ENCODE measurements around the gene U2AF2. TPM values are rescaled to one million over a fixed set of nuclear protein-coding genes. Genes with fewer than 3 reads are reported as not detected.

U2AF2 gene
- total RNA-seq, 8 experiments from 2014 or later = 85.3 to 252 (median 133) TPM

- peaks cover 0 to 5% of the 10 kb centered on the region in 2 donors for H3K4me1 ChIP-seq (replicated peaks in 1 of 2)
- 62 to 100% (median 89%) methylated on average over 2 to 7 of the region's 7 CpGs for WGBS, 10 experiments
- no peak for ATAC-seq (replicated peaks in 6 of 8)
- in situ Hi-C loops (cut with MboI; ENCODE audit: low pct_unique_long_range_greater_than_20kb in 2 of 9, low sequenced_read_pairs in 9 of 9, unreplicated experiment in 9 of 9) = loop anchor here in 2 of 9 experiments (10.0 kb wide), 1 partner anchor 109 kb away; no protein-coding TSS in a partner anchor
- H3K4me3 ChIP-seq = peak overlapping the region; percentile 44 to 67 (median 47)
- H3K27ac ChIP-seq = peak overlapping the region; percentile 95 to 96
Measured at GRCh38 chr19:55623561-55623960, 31.3 kb upstream of the U2AF2 start.

DNA sequence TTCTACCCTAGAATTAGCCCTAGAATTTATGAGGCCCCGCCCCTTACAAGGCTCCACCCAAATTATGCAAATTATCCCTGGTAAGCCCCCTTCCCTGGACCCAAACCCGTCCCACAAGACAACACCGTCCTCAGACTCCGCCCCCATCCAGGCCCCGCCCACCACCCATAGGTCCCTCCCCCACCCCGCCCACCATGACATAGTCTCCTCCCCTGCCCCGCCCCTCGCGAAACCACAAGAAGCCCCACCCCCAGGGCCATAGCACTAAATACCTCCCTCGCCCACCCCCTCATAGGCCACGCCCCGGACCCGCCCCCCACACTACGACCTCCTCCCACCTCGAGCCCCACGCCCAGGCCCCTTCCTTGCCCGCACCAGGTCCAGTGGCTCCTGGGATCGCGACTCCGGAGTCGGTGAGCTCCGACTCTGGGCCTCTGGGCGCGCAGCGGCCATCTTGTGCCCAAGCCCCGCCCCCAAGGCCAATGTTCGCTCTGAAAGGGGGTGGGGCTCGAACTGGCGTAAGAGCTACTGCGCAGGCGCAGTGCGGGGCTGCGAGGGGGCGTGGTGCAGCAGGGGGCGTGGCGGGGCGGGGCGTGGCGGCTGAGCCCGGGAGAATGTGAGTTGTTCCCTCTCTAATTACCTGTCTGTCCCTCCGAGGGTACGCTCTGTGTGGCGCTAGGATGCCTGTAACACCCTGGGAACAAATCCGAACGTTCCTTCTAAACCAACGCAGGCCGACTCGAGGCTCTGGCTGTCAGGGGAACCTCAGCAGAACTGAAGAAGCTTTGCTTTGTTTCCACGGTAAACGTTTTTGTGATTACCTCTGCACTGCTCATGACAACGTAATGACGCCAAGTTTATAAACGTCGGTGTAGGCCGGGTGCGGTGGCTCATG lies 30.5 kb upstream of the U2AF2 start, which contains the start of gene ZNF784:
Gene ZNF784 (minus strand): TSS at position 458 of the 895 bp plus-strand sequence. CDS start 5 bp downstream, at position 453.
- peak within 1 kb of the TSS; percentile 44 to 67 (median 47) for H3K4me3 ChIP-seq
- peak; percentile 84 to 92 (median 88) for ATAC-seq (replicated peaks in 6 of 8)
- H3K27ac ChIP-seq = peak within 1 kb of the TSS; percentile 95 to 96
- WGBS, 10 experiments = 0 to 8% (median 2%) methylated on average over 1 to 10 of the region's 56 CpGs; no CpG with 5 or more reads in 3 of the 10 experiments
- H3K4me1 ChIP-seq (replicated peaks in 1 of 2) = peaks cover 0 to 5% of the 10 kb centered on the region in 2 donors
- in situ Hi-C loops (cut with MboI; ENCODE audit: low pct_unique_long_range_greater_than_20kb in 2 of 9, low sequenced_read_pairs in 9 of 9, unreplicated experiment in 9 of 9) = loop anchor here in 5 of 9 experiments (10.0 to 25.0 kb wide), 2 partner anchors 110 to 487 kb away; partner anchors contain the start of gene TNNT1 (in 3 of the 5)

DNA sequence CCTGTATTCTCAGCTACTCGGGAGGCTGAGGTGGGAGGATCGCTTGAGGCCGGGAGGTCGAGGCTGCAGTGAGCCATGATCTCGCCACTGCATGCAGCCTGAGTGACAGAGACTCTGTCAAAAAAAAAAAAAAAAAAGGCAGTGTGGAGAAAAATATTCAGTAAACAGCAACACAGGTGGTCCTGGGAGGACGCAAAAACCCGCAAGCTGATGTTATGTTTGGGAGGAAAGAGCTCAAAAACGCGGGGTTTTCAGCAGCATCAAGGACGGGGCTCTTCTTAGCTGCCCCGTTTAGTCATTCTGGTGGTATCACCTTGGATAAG lies 29.9 kb upstream of the U2AF2 start:
- no peak for ATAC-seq (replicated peaks in 6 of 8)
- WGBS, 10 experiments = 31 to 92% (median 61%) methylated on average over 1 to 11 of the region's 11 CpGs; no CpG with 5 or more reads in 1 of the 10 experiments
- peaks cover 0 to 5% of the 10 kb centered on the region in 2 donors for H3K4me1 ChIP-seq (replicated peaks in 1 of 2)
- peak overlapping the region; percentile 44 to 67 (median 47) for H3K4me3 ChIP-seq
- H3K27ac ChIP-seq = peak overlapping the region; percentile 95 to 96
- in situ Hi-C loops (cut with MboI; ENCODE audit: low pct_unique_long_range_greater_than_20kb in 2 of 9, low sequenced_read_pairs in 9 of 9, unreplicated experiment in 9 of 9) = loop anchor here in 5 of 9 experiments (10.0 to 25.0 kb wide), 2 partner anchors 110 to 488 kb away; partner anchors contain the start of gene TNNT1 (in 3 of the 5)

DNA sequence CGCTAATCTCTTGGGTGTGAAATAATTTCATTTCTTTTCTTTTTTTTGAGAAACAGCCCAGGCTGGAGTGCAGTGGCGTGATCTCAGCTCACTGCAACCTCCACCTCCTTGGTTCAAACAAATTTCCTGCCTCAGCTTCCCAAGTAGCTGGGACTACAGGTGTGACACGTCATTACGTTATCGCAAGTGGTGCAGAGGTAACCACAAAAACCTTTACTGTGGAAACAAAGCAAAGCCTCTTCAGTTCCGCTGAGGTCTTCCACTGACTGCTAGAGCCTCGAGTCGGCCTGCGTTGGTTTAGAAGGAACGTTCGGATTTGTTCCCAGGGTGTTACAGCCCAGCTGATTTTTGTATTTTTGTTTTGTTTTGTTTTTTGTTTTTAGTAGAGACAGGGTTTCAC lies 28.5 kb upstream of the U2AF2 start:
- in situ Hi-C loops (cut with MboI; ENCODE audit: low pct_unique_long_range_greater_than_20kb in 2 of 9, low sequenced_read_pairs in 9 of 9, unreplicated experiment in 9 of 9) = loop anchor here in 5 of 9 experiments (10.0 to 25.0 kb wide), 2 partner anchors 112 to 489 kb away; partner anchors contain the start of gene TNNT1 (in 3 of the 5)
- no peak for ATAC-seq (replicated peaks in 6 of 8)
- no peak overlapping the region for H3K4me3 ChIP-seq
- peaks cover 0 to 5% of the 10 kb centered on the region in 2 donors for H3K4me1 ChIP-seq (replicated peaks in 1 of 2)
- no peak overlapping the region for H3K27ac ChIP-seq
- WGBS, 10 experiments = 79 to 100% (median 89%) methylated on average over 1 to 10 of the region's 11 CpGs; no CpG with 5 or more reads in 1 of the 10 experiments

DNA sequence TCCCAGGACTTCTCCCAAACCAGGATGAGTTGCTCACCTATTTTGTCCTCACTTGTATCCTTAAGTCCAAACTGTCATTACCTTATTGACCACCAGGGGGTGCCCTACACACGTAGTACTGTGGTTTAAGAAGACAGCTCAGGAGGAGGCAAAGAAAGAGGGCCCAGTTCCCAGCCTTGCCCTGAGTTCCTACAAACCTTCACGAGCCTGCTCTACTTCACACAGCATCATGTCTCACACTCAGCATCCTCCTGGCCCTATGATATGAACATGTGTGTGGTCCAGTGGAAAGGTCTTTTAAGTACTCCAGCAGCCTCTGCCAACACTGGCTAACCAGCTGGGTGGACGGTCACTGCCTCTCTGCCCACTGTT lies 22.4 kb upstream of the U2AF2 start:
- peaks cover 7 to 13% of the 10 kb centered on the region in 2 donors for H3K4me1 ChIP-seq (replicated peaks in 1 of 2)
- H3K4me3 ChIP-seq = no peak overlapping the region
- ATAC-seq (replicated peaks in 6 of 8) = peak; percentile 15 to 50 (median 40)
- H3K27ac ChIP-seq = no peak overlapping the region
- in situ Hi-C loops (cut with MboI; ENCODE audit: low pct_unique_long_range_greater_than_20kb in 2 of 9, low sequenced_read_pairs in 9 of 9, unreplicated experiment in 9 of 9) = loop anchor here in 3 of 9 experiments (25.0 kb wide), 1 partner anchor 495 kb away; the partner anchor contains the start of gene TNNT1 (in 3 of the 3)
- 0 to 80% (median 41%) methylated on average over 1 to 2 of the region's 3 CpGs; no CpG with 5 or more reads in 4 of the 10 experiments for WGBS, 10 experiments

DNA sequence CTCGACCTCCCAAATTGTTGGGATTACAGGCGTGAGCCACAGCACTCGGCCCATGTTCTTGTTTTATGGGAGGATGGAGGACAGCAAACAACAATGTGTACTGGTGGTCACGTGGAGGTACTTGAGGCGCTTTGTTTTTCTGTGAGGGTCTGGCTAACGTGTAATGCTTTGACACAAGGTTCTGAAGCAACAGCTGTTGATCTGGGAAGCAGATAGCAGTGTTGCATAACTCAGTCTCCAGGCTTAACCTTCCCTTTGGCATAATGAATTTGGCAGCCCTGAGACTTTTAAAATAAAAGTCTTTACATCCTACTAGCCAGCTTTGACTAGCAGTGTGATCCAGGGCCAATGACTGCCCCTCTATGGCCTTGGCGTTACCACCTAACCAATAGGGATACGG lies 21.0 kb upstream of the U2AF2 start:
- Histone ChIP-seq H3K4me1 (replicated peaks in 1 of 2) (peaks cover 7 to 13% of the 10 kb centered on the region in 2 donors), H3K27ac (no peak overlapping the region), H3K4me3 (no peak overlapping the region)
- 70 to 100% (median 98%) methylated on average over 1 to 7 of the region's 8 CpGs; no CpG with 5 or more reads in 1 of the 10 experiments for WGBS, 10 experiments
- no peak for ATAC-seq (replicated peaks in 6 of 8)
- in situ Hi-C loops (cut with MboI; ENCODE audit: low pct_unique_long_range_greater_than_20kb in 2 of 9, low sequenced_read_pairs in 9 of 9, unreplicated experiment in 9 of 9) = loop anchor here in 3 of 9 experiments (25.0 kb wide), 1 partner anchor 497 kb away; the partner anchor contains the start of gene TNNT1 (in 3 of the 3)

GRCh38 chr19:55635334-55635717 lies 19.5 kb upstream of the U2AF2 start:
- H3K4me1 ChIP-seq (replicated peaks in 1 of 2) = peaks cover 14 to 17% of the 10 kb centered on the region in 2 donors
- whole genome bisulfite sequencing, 10 experiments = 0 to 39% (median 19%) methylated on average over 1 to 5 of the region's 9 CpGs; no CpG with 5 or more reads in 4 of the 10 experiments
- in situ Hi-C loops (cut with MboI; ENCODE audit: low pct_unique_long_range_greater_than_20kb in 2 of 9, low sequenced_read_pairs in 9 of 9, unreplicated experiment in 9 of 9) = loop anchor here in 3 of 9 experiments (25.0 kb wide), 1 partner anchor 498 kb away; the partner anchor contains the start of gene TNNT1 (in 3 of the 3)
- peak overlapping the region; percentile 94 to 96 for H3K27ac ChIP-seq
- peak in 2 of 8 experiments; percentile 5 to 22 for ATAC-seq (replicated peaks in 6 of 8)
- H3K4me3 ChIP-seq = peak overlapping the region; percentile 77 to 99 (median 95)

DNA sequence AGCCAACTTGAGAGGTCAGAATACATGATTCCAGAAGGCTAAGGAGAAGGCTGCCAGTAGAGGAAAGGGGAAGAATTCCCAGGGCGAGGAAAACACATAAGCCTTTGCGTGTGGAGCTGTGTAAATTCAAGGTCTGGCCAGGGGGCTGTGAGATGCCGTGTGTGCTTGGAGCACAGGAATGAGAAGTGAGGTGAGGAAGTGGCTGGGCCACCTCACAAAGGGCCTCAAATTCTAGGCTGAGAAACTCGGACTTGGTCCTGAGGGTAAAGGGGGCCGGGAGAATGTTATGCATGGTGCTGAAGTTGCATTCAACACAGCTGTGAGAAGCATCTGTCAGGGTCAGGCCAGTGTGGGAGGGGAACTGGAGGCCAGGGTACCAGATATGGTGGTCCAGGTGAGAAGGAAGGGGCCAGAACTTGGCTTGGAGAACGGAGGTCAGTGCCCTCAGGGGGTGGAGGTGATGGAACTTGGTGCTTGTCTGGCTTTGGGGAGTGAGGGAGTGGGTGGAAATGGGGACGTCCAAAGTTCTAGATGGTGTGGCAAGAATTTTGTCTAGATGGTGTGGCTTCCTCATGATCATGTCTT lies 18.9 kb upstream of the U2AF2 start:
- WGBS, 10 experiments = 41 to 100% (median 67%) methylated on average over 1 to 5 of the region's 7 CpGs; no CpG with 5 or more reads in 2 of the 10 experiments
- H3K4me3 ChIP-seq = peak overlapping the region; percentile 77 to 99 (median 95)
- ATAC-seq (replicated peaks in 6 of 8) = no peak
- in situ Hi-C loops (cut with MboI; ENCODE audit: low pct_unique_long_range_greater_than_20kb in 2 of 9, low sequenced_read_pairs in 9 of 9, unreplicated experiment in 9 of 9) = loop anchor here in 3 of 9 experiments (25.0 kb wide), 1 partner anchor 499 kb away; the partner anchor contains the start of gene TNNT1 (in 3 of the 3)
- peak overlapping the region; percentile 94 to 96 for H3K27ac ChIP-seq
- H3K4me1 ChIP-seq (replicated peaks in 1 of 2) = peaks cover 15 to 18% of the 10 kb centered on the region in 2 donors

- Histone ChIP-seq H3K27ac (no peak overlapping the region), H3K4me3 (peak overlapping the region in 1 of 5 donors; percentile 99), H3K4me1 (replicated peaks in 1 of 2) (peaks cover 15 to 18% of the 10 kb centered on the region in 2 donors)
- no peak for ATAC-seq (replicated peaks in 6 of 8)
- in situ Hi-C loops (cut with MboI; ENCODE audit: low pct_unique_long_range_greater_than_20kb in 2 of 9, low sequenced_read_pairs in 9 of 9, unreplicated experiment in 9 of 9) = loop anchor here in 3 of 9 experiments (25.0 kb wide), 1 partner anchor 499 kb away; the partner anchor contains the start of gene TNNT1 (in 3 of the 3)
- WGBS, 10 experiments = 83 to 100% (median 90%) methylated on average over 1 to 4 of the region's 4 CpGs; no CpG with 5 or more reads in 5 of the 10 experiments
Measured at GRCh38 chr19:55636723-55637122, 18.1 kb upstream of the U2AF2 start.

DNA sequence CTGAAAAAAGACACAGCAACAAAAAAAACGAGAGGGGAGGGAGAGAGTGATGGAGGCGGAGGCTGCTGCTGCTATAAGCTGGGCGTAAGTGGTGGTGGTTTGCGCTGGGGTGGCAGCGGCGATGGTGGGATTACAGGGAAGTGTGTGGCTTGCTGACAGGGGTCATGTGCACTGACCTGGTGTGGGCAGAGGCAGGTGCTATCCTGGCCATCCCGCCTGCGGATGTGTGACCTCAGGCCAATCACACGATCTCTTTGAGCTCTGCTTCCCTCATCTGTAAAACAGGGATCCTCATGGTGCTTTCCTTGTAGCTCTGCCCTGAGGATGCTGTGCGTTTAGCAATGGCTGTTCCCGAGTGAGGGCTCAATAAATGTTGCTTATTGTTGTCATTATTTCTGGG lies 17.3 kb upstream of the U2AF2 start:
- ATAC-seq (replicated peaks in 6 of 8) = no peak
- peaks cover 18 to 19% of the 10 kb centered on the region in 2 donors for H3K4me1 ChIP-seq (replicated peaks in 1 of 2)
- WGBS, 10 experiments = 58 to 90% (median 84%) methylated on average over 2 to 10 of the region's 11 CpGs; no CpG with 5 or more reads in 5 of the 10 experiments
- H3K27ac ChIP-seq = no peak overlapping the region
- in situ Hi-C loops (cut with MboI; ENCODE audit: low pct_unique_long_range_greater_than_20kb in 2 of 9, low sequenced_read_pairs in 9 of 9, unreplicated experiment in 9 of 9) = loop anchor here in 3 of 9 experiments (25.0 kb wide), 1 partner anchor 500 kb away; the partner anchor contains the start of gene TNNT1 (in 3 of the 3)
- H3K4me3 ChIP-seq = no peak overlapping the region

DNA sequence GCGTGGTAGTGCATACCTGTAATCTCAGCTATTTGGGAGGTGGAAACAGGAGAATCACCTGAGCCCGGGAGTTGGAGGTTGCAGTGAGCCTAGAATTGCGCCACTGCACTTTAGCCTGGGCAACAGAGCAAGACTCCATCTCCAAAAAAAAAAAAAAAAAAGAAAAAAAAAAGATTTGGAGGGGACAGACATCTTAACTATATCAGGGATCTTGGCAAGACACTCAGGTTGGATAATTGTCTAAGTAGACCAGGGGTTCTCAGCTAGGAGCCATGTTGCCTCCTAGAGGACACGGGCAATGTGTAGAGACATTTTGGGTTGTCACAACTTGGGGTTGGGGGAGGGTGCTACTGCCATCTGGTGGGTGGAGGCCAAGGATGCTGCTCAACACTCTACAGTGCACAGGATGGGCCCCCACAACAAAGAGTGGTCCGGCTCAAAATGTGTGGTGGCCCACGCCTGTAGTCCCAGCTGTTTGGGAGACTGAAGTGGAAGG lies 15.9 kb upstream of the U2AF2 start:
- in situ Hi-C loops (cut with MboI; ENCODE audit: low pct_unique_long_range_greater_than_20kb in 2 of 9, low sequenced_read_pairs in 9 of 9, unreplicated experiment in 9 of 9) = loop anchor here in 3 of 9 experiments (25.0 kb wide), 1 partner anchor 502 kb away; the partner anchor contains the start of gene TNNT1 (in 3 of the 3)
- 80 to 100% (median 95%) methylated on average over 1 to 4 of the region's 6 CpGs; no CpG with 5 or more reads in 1 of the 10 experiments for WGBS, 10 experiments
- H3K27ac ChIP-seq = no peak overlapping the region
- H3K4me1 ChIP-seq (replicated peaks in 1 of 2) = peaks cover 25 to 27% of the 10 kb centered on the region in 2 donors
- no peak overlapping the region for H3K4me3 ChIP-seq
- no peak for ATAC-seq (replicated peaks in 6 of 8)

Measured in motor neuron (in vitro differentiated cells).